K562 treated with DMSO at 1 percent for 12 hours (cell line): ENCODE measurements around the gene ANKRD2. TPM values are rescaled to one million over a fixed set of nuclear protein-coding genes. Genes with fewer than 3 reads are reported as not detected.

ENCODE experiments used
- total RNA-seq: library from RNA; unstranded; fragments of 300-600 nt; gene quantifications from 2 replicates; pipeline ENCODE4 v1.2.3, GENCODE V29; 2022; ENCODE audit not compliant: insufficient read depth

ANKRD2 gene
- total RNA-seq: not detected in 2 replicates

GRCh38 chr10:97572214-97572989 lies at the start of gene ANKRD2:
Gene ANKRD2, plus strand, starts transcription at chr10:97572779. Its CDS starts 10 bp downstream, at chr10:97572789.

GRCh38 chr10:97584060-97584797 lies 11.7 kb downstream of the ANKRD2 start, which contains the start of gene HOGA1:
Gene HOGA1, plus strand, starts transcription at chr10:97584389. Its CDS starts 315 bp downstream, at chr10:97584704.

GRCh38 chr10:97589479-97589878 lies 16.9 kb downstream of the ANKRD2 start, which contains the start of gene C10orf62:
Gene C10orf62, plus strand, starts transcription at chr10:97589721. Its CDS starts 177 bp downstream, at chr10:97589898.

GRCh38 chr10:97632949-97633884 lies 60.6 kb downstream of the ANKRD2 start, which contains the start of gene MORN4:
Gene MORN4, minus strand, starts transcription at chr10:97633500. Its CDS starts 13,847 bp downstream, at chr10:97619653.

Other genes with a start within 250 kb of the ANKRD2 start
- gene FRAT2, start 238.1 kb upstream of the ANKRD2 start, total RNA-seq: 23.1 and 23.6 TPM in 2 replicates
- 6.5 and 7.9 TPM in 2 replicates for gene RRP12, start 171.4 kb upstream of the ANKRD2 start, total RNA-seq
- gene PGAM1, start 146.6 kb upstream of the ANKRD2 start, total RNA-seq: 157 and 193 TPM in 2 replicates
- 65.4 and 74.3 TPM in 2 replicates for gene EXOSC1, start 126.8 kb upstream of the ANKRD2 start, total RNA-seq
- 18.7 and 21.7 TPM in 2 replicates for gene ZDHHC16, start 126.6 kb upstream of the ANKRD2 start, total RNA-seq
- gene MMS19, start 74.4 kb upstream of the ANKRD2 start, total RNA-seq: 33.3 and 44.5 TPM in 2 replicates
- 5.4 and 5.7 TPM in 2 replicates for gene UBTD1, start 73.9 kb upstream of the ANKRD2 start, total RNA-seq
- not detected in 2 replicates for gene HOGA1, start 11.6 kb downstream of the ANKRD2 start, total RNA-seq
- gene C10orf62, start 16.9 kb downstream of the ANKRD2 start, total RNA-seq: not detected in 2 replicates
- gene MORN4, start 60.7 kb downstream of the ANKRD2 start, total RNA-seq: 10.3 and 16.5 TPM in 2 replicates
- 15.9 and 31.6 TPM in 2 replicates for gene PI4K2A, start 67.9 kb downstream of the ANKRD2 start, total RNA-seq
- 11.7 and 12.8 TPM in 2 replicates for gene AVPI1, start 114.5 kb downstream of the ANKRD2 start, total RNA-seq
- gene MARVELD1, start 141.0 kb downstream of the ANKRD2 start, total RNA-seq: 4.0 and 8.6 TPM in 2 replicates
- gene ZFYVE27, start 164.3 kb downstream of the ANKRD2 start, total RNA-seq: 17.0 and 23.1 TPM in 2 replicates
- gene SFRP5, start 199.2 kb downstream of the ANKRD2 start, total RNA-seq: not detected in 2 replicates